Fibroblast of lung (primary cell): ENCODE data around the gene DOK6. TPM values are rescaled to one million over a fixed set of nuclear protein-coding genes. Genes with fewer than 3 reads are reported as not detected.

Experiments used
- DNase-seq, 2 donors: peaks; one replicate each; pipeline versions ENCODE4 v3.0.0 to v3.0.0-alpha.2; 2010; ENCODE audit warnings: low read depth in 2 of 2
- H2AFZ ChIP-seq: 2 replicates; pipeline ENCODE4 v1.5.1; 2012; ENCODE audit warnings: low read length, control low read depth, inconsistent platforms
- H3K27ac ChIP-seq: 2 replicates; pipeline ENCODE4 v1.5.1; 2011; ENCODE audit warnings: low read length, control low read depth; ENCODE audit not compliant: insufficient read depth
- H3K27me3 ChIP-seq: 2 replicates; pipeline ENCODE4 v1.5.1; 2011; ENCODE audit warnings: mild to moderate bottlenecking, low read length; ENCODE audit not compliant: control insufficient read depth, insufficient read depth
- H3K36me3 ChIP-seq: 2 replicates; pipeline ENCODE4 v1.5.1; 2011; ENCODE audit warnings: low read length; ENCODE audit not compliant: control insufficient read depth, insufficient read depth
- H3K4me1 ChIP-seq: 2 replicates; pipeline ENCODE4 v1.5.1; 2011; ENCODE audit warnings: low read length; ENCODE audit not compliant: control insufficient read depth, insufficient read depth; ENCODE audit errors: extremely low read depth
- H3K4me2 ChIP-seq: 2 replicates; pipeline ENCODE4 v1.5.1; 2011; ENCODE audit warnings: low read length, control low read depth; ENCODE audit not compliant: insufficient read depth; ENCODE audit errors: extremely low read depth
- H3K4me3 ChIP-seq, 4 experiments: fragments of 200-600 bp in 1 of 4; sonication (generic) in 1 of 4; replicated peaks in 1 of 4; 2 replicates each; pipeline ENCODE4 v1.5.1; 2011 to 2016; ENCODE audit warnings: low read length in 4 of 4, low read depth in 3 of 4, mild to moderate bottlenecking in 3 of 4, control low read depth in 2 of 4, inconsistent platforms in 1 of 4, mixed read lengths in 1 of 4; ENCODE audit not compliant: insufficient read depth in 1 of 4; ENCODE audit errors: control extremely low read depth in 1 of 4
- H3K79me2 ChIP-seq: 2 replicates; pipeline ENCODE4 v1.5.1; 2012; ENCODE audit warnings: mild to moderate bottlenecking, low read length, inconsistent platforms; ENCODE audit not compliant: control insufficient read depth, insufficient read depth
- H3K9ac ChIP-seq: 2 replicates; pipeline ENCODE4 v1.5.1; 2011; ENCODE audit warnings: mild to moderate bottlenecking, low read length, control low read depth; ENCODE audit not compliant: insufficient read depth
- H3K9me3 ChIP-seq: 2 replicates; pipeline ENCODE4 v1.5.1; 2012; ENCODE audit warnings: low read depth, low read length; ENCODE audit not compliant: control insufficient read depth, insufficient read depth
- H4K20me1 ChIP-seq: 2 replicates; pipeline ENCODE4 v1.5.1; 2011; ENCODE audit warnings: low read length; ENCODE audit not compliant: control insufficient read depth, insufficient read depth; ENCODE audit errors: extremely low read depth
- CTCF ChIP-seq, 2 donors: IDR thresholded peaks in 1 of 2; conservative IDR thresholded peaks in 1 of 2; 1 replicate in 1 of 2; 2 replicates in 1 of 2; pipeline ENCODE4 v1.5.1; 2011 to 2012; ENCODE audit warnings: low read length in 2 of 2, control low read depth in 1 of 2, inconsistent platforms in 1 of 2, low read depth in 1 of 2, mild to moderate bottlenecking in 1 of 2
- EZH2 ChIP-seq: IDR thresholded peaks from 2 replicates; pipeline ENCODE4 v1.5.1; 2012; ENCODE audit warnings: low read length, control low read depth, mild to moderate bottlenecking; ENCODE audit errors: missing control alignments
- polyA plus RNA-seq, 2 donors: library from polyadenylated mRNA; depleted of rRNA in 1 of 2; stranded (reverse) in 1 of 2; unstranded in 1 of 2; fragments of >200 nt; gene quantifications; 2 replicates each; pipeline ENCODE4 v1.2.1, GENCODE V29; 2011 to 2012; ENCODE audit warnings: missing spikeins in 1 of 2
- total RNA-seq: library from RNA; depleted of rRNA; stranded (reverse); fragments of >200 nt; gene quantifications from 2 replicates; pipeline ENCODE4 v1.2.1, GENCODE V29; 2014

DOK6 gene
- total and polyA plus RNA-seq, 2 donors (not counting 1 experiment from before 2014, with no cell fraction given) = 4.0 to 7.8 TPM

DNA sequence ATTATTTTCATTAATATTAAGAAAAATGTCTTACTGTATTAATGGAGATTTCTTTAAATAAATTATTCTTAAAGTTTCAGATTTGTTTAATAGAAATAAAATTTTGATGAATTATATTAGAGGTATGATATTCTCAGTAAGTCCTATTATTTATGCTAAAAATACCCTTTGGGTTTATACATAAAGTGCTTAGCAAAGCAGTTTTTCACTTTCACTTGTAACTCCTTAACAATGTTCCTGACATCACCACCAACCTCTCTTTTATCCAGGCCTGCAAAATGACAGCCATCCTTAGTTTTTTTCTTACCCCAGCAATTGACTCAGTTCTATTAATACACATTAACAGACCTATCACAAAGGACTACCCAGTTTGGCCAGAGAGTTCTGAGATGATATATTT, 376.6 kb downstream of the DOK6 start:
- H3K4me2 ChIP-seq = no peak overlapping the region
- H4K20me1 ChIP-seq = no peaks in the 10 kb centered on the region
- TF ChIP-seq CTCF (conservative IDR thresholded peaks at IDR 0.05 in 1 of 2, IDR thresholded peaks at IDR 0.05 in 1 of 2; ENCODE audit: low read depth in 1 of 2, low read length in 2 of 2) (no peak), EZH2 (no peak)
- H3K4me1 ChIP-seq = no peaks in the 10 kb centered on the region
- H3K79me2 ChIP-seq = no peaks in the 10 kb centered on the region
- no peak overlapping the region for H3K9ac ChIP-seq
- no peaks in the 10 kb centered on the region for H3K36me3 ChIP-seq
- H3K9me3 ChIP-seq = no peaks in the 10 kb centered on the region
- H2AFZ ChIP-seq = no peak overlapping the region
- no peak overlapping the region for H3K27ac ChIP-seq
- no peak for DNase-seq
- H3K4me3 ChIP-seq = no peak overlapping the region
- H3K27me3 ChIP-seq = no peaks in the 10 kb centered on the region

- no peak for DNase-seq
- Histone ChIP-seq H3K36me3 (no peaks in the 10 kb centered on the region), H3K9ac (no peak overlapping the region), H3K4me2 (no peak overlapping the region), H3K27me3 (no peaks in the 10 kb centered on the region), H3K4me1 (no peaks in the 10 kb centered on the region), H3K27ac (no peak overlapping the region), H3K4me3 (no peak overlapping the region), H3K79me2 (no peaks in the 10 kb centered on the region), H2AFZ (no peak overlapping the region), H4K20me1 (no peaks in the 10 kb centered on the region), H3K9me3 (no peaks in the 10 kb centered on the region)
- TF ChIP-seq CTCF (conservative IDR thresholded peaks at IDR 0.05 in 1 of 2, IDR thresholded peaks at IDR 0.05 in 1 of 2; ENCODE audit: low read depth in 1 of 2, low read length in 2 of 2) (no peak), EZH2 (no peak)
Measured at GRCh38 chr18:69778680-69779079, 378.0 kb downstream of the DOK6 start.

- Histone ChIP-seq H3K27ac (no peak overlapping the region), H3K4me3 (no peak overlapping the region), H2AFZ (no peak overlapping the region), H3K9ac (no peak overlapping the region), H3K79me2 (no peaks in the 10 kb centered on the region), H3K9me3 (no peaks in the 10 kb centered on the region), H4K20me1 (no peaks in the 10 kb centered on the region), H3K4me1 (no peaks in the 10 kb centered on the region), H3K27me3 (no peaks in the 10 kb centered on the region), H3K36me3 (no peaks in the 10 kb centered on the region), H3K4me2 (no peak overlapping the region)
- DNase-seq = no peak
- TF ChIP-seq CTCF (conservative IDR thresholded peaks at IDR 0.05 in 1 of 2, IDR thresholded peaks at IDR 0.05 in 1 of 2; ENCODE audit: low read depth in 1 of 2, low read length in 2 of 2) (no peak), EZH2 (no peak)
Measured at GRCh38 chr18:69780851-69781250, 380.2 kb downstream of the DOK6 start.
